HS-27A (cell line): ENCODE results near the gene MTURN.

Source experiments
- DNase-seq: peaks from one replicate; pipeline ENCODE4 v3.0.0-alpha.2; 2012; ENCODE audit warnings: low read depth, missing footprints

The MTURN gene

GRCh38 chr7:30209951-30210350, 75.2 kb downstream of the MTURN start:
- DNase-seq, result no peak
